Measurements from ENCODE around the gene P3H1.

DNA sequence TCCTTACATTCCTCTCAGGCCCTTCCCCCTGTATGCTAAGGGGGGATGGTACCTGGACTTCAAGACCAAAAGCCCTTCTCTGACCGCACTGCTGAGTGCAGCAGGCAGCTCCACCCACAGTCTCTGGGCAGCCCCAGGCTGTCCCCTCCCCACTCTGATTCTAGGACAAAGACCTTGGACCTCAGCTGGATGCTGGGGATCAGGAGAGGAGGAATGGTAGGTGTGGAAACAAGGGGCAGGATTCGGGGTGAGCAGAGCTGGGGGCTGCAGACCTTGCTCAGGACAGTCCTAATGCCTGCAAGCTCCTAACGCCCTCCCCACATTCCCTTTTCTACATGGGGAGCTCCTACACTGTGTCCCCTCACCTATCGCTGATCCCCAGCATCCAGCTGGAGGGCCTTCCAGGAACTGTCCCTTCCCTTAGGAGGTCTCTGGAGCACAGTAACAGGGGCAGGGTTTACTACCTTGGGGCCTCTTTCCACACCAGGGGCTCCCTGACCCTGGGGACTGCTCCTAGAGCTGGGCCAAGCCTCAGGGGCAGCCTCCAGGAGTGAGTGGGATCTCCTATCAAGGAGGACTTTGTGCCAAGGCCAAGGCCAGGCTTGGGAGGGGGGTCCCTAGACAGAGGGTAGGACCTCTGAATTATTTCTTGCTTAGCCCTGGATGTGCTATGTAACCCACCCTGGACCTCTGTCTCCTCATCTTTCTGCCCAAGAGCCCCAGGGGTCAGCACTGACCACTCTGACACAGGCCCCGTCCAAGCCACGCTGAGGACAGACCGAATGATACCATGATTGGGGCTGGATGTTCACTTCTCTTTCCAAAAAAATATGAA, 32.4 kb downstream of the P3H1 start:
- no peak for TF ChIP-seq EZH2 (IDR thresholded peaks at IDR 0.05; ENCODE audit: borderline replicate concordance, low read depth, low read length, poor library complexity, severe bottlenecking)
- TF ChIP-seq, protein P1, sequence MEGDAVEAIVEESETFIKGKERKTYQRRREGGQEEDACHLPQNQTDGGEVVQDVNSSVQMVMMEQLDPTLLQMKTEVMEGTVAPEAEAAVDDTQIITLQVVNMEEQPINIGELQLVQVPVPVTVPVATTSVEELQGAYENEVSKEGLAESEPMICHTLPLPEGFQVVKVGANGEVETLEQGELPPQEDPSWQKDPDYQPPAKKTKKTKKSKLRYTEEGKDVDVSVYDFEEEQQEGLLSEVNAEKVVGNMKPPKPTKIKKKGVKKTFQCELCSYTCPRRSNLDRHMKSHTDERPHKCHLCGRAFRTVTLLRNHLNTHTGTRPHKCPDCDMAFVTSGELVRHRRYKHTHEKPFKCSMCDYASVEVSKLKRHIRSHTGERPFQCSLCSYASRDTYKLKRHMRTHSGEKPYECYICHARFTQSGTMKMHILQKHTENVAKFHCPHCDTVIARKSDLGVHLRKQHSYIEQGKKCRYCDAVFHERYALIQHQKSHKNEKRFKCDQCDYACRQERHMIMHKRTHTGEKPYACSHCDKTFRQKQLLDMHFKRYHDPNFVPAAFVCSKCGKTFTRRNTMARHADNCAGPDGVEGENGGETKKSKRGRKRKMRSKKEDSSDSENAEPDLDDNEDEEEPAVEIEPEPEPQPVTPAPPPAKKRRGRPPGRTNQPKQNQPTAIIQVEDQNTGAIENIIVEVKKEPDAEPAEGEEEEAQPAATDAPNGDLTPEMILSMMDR (conservative IDR thresholded peaks at IDR 0.05; ENCODE audit: low read depth, low read length) = no peak
